Stimulated activated CD8-positive, alpha-beta memory T cell treated with anti-CD3 and anti-CD28 coated beads, Interleukin-15, amount 100 ng/mL, for 48 hours (primary cell): Measurements from ENCODE around the gene CCAR1.
"Not testable (repeated sequence)": the region's sequence is repeated elsewhere in the genome, so short reads cannot be mapped to it uniquely, and the experiment has no call there.

ENCODE experiments used
- DNase-seq, 2 donors: peaks; one replicate each; pipeline ENCODE4 v3.0.0-alpha.2; 2020; ENCODE audit warnings: low read depth in 2 of 2

Gene CCAR1

DNA sequence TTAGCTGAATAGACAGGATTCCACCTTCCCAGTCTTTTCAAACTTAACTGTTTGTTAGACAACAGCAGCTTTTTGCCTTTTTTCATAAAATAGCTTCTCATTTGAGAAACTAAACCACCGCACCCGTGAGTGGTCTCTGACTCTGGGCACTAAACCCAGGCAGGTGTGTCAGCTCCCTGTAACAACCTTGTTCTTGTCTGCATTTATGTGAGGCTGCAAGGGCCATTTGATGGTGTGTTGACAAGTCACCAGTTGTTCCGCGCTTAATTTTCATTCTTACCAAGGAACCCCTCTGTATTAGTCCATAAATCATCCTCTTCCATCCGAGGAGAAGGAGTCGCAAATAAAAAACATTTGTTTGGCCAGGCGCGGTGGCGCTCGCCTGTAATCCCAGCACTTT is 107.8 kb downstream of the CCAR1 start:
- no peak for DNase-seq

GRCh38 chr10:68829521-68829920 is 108.5 kb downstream of the CCAR1 start:
- DNase-seq: no peak

DNA sequence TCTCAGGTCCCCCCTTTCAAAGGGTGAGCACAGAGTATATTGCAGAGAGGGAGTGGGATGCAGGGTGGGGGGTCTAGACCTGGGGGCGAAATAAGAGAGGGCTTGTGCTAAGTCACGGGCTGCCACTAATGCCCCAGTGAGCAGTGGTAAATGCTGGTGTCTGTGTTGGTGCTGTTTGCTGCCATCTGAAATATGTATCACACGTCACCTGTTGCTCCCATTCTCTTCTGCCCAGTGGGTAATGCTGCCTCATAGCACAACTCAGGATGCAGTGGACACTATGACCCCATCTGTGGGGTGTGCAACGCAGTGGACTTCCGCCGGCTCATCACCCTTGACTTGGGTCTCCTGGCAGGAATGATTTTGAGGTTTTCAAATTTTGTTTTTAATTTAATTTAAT is 108.9 kb downstream of the CCAR1 start:
- no peak for DNase-seq

DNA sequence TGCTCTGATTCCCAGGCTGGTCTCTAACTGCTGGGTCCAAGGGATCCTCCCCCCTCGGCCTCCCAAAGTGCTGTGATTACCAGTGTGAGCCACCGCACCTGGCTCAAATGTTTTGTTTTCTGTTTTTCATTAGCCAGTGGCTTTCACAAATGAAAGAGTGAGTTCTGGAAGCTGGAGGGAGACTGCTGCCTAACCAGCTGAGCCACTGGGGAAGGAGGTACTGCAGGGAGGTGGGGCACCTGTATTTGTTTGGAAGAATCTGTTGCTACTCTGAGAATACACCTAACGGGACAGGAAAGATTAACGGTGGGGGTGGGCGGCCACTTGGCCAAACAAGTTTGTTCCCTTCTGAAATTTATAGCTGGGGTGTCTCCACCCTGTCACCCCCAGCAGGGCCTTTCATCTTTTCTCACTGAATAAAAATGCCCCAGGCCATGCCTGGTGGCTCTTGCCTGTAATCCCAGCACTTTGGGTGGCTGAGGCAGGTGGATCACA is 111.0 kb downstream of the CCAR1 start:
- no peak for DNase-seq

DNA sequence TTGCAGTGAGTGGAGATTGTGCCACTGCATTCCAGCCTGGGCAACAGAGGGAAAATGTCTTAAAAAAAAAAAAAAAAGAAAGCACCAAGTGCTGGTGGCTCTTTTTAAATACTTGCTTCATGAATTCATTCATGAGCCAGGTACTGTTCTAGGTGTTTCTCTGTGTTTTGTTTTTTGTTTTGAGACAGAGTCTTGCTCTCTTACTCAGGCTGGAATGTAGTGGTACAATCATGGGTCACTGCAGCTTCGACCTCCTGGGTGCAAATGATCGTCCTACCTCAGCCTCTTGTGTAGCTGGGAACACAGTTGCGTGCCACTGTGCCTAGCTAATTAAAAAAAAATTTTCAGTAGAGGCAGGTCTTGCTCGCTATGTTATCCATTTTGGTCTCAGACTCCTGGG is 111.6 kb downstream of the CCAR1 start:
- DNase-seq: no peak

- no peak for DNase-seq
Observed at GRCh38 chr10:68837626-68838322, 116.7 kb downstream of the CCAR1 start.

DNA sequence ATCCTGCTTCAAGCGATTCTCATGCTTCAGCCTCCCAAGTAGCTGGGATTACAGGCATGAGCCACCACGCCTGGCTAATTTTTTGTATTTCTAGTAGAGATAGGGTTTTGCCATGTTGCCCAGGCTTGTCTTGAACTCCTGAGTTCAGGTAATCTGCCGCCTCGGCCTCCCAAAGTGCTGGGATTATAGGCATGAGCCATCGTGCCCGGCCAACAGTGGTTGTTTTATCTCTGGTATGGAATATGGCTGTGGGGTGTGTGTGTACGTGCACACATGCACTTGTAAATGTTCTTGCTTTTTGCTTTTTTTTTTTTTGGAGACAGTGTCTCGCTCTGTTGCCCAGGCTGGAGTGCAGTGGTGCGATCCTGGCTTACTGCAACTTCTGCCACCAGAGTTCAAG is 119.6 kb downstream of the CCAR1 start:
- DNase-seq: not testable (repeated sequence)
